Activated T-cell treated with anti-CD3 and anti-CD28 coated beads, Interleukin-2, amount 50 U/mL, for 1 hour (primary cell): ENCODE results near the gene CCDC160.
"Not testable (repeated sequence)": the region's sequence is repeated elsewhere in the genome, so short reads cannot be mapped to it uniquely, and the experiment has no call there.

Source experiments
- DNase-seq: peaks from one replicate; pipeline ENCODE4 v3.0.0-alpha.2; 2020

The CCDC160 gene

GRCh38 chrX:134236626-134237614, at the start of gene CCDC160:
TSS of gene CCDC160 (plus strand) at chrX:134237182. CDS start at chrX:134244801, 7,619 bp downstream.
- no peak for DNase-seq

GRCh38 chrX:134191281-134191680, 45.7 kb upstream of the CCDC160 start:
- DNase-seq = no peak

- no peak for DNase-seq
Measured at GRCh38 chrX:134194915-134195314, 42.1 kb upstream of the CCDC160 start.

GRCh38 chrX:134202561-134202960, 34.4 kb upstream of the CCDC160 start:
- DNase-seq = no peak

- DNase-seq = no peak
Measured at GRCh38 chrX:134206221-134206620, 30.8 kb upstream of the CCDC160 start.

- no peak for DNase-seq
Measured at GRCh38 chrX:134210465-134210864, 26.5 kb upstream of the CCDC160 start.

GRCh38 chrX:134235236-134235635, 1.7 kb upstream of the CCDC160 start:
- DNase-seq = no peak

- DNase-seq = not testable (repeated sequence)
Measured at GRCh38 chrX:134238144-134238543, 1.2 kb downstream of the CCDC160 start.

GRCh38 chrX:134239016-134239415, 2.0 kb downstream of the CCDC160 start:
- DNase-seq = no peak

GRCh38 chrX:134240209-134240608, 3.2 kb downstream of the CCDC160 start:
- no peak for DNase-seq

GRCh38 chrX:134241960-134242619, 5.1 kb downstream of the CCDC160 start:
- no peak for DNase-seq

- DNase-seq = no peak
Measured at GRCh38 chrX:134244043-134244442, 7.1 kb downstream of the CCDC160 start.

GRCh38 chrX:134246282-134246681, 9.3 kb downstream of the CCDC160 start:
- DNase-seq = no peak

GRCh38 chrX:134247492-134247891, 10.5 kb downstream of the CCDC160 start:
- no peak for DNase-seq

GRCh38 chrX:134249241-134249640, 12.3 kb downstream of the CCDC160 start:
- DNase-seq = no peak

GRCh38 chrX:134251241-134251640, 14.3 kb downstream of the CCDC160 start:
- no peak for DNase-seq

GRCh38 chrX:134254511-134254910, 17.5 kb downstream of the CCDC160 start:
- DNase-seq = no peak

GRCh38 chrX:134255555-134255954, 18.6 kb downstream of the CCDC160 start:
- DNase-seq = no peak

GRCh38 chrX:134256684-134257083, 19.7 kb downstream of the CCDC160 start:
- no peak for DNase-seq

- no peak for DNase-seq
Measured at GRCh38 chrX:134258202-134258601, 21.2 kb downstream of the CCDC160 start.

GRCh38 chrX:134285934-134286333, 49.0 kb downstream of the CCDC160 start:
- not testable (repeated sequence) for DNase-seq

- DNase-seq = no peak
Measured at GRCh38 chrX:134287346-134287745, 50.4 kb downstream of the CCDC160 start.

- no peak for DNase-seq
Measured at GRCh38 chrX:134294548-134294947, 57.6 kb downstream of the CCDC160 start.
